Fibroblast of skin of right biceps (primary cell): ENCODE results near the gene ARCN1.
A peak's percentile ranks its signal among the peaks of the same experiment; 100 is the strongest.

Source experiments
- DNase-seq: peaks from one replicate; pipeline ENCODE4 v3.0.0-alpha.2; 2013

ARCN1 gene

GRCh38 chr11:118622376-118623268 is 50.4 kb downstream of the ARCN1 start:
- DNase-seq = peak; percentile 56

GRCh38 chr11:118623269-118623655 is 51.1 kb downstream of the ARCN1 start:
- DNase-seq = peak; percentile 43

GRCh38 chr11:118625036-118625690 is 53.0 kb downstream of the ARCN1 start:
- no peak for DNase-seq

GRCh38 chr11:118625976-118626375 is 53.8 kb downstream of the ARCN1 start:
- no peak for DNase-seq

- no peak for DNase-seq
Measured at GRCh38 chr11:118627566-118627965, 55.4 kb downstream of the ARCN1 start.

GRCh38 chr11:118628031-118628430 is 55.8 kb downstream of the ARCN1 start:
- no peak for DNase-seq

GRCh38 chr11:118628432-118628831 is 56.2 kb downstream of the ARCN1 start:
- no peak for DNase-seq

- DNase-seq = no peak
Measured at GRCh38 chr11:118628861-118629549, 56.8 kb downstream of the ARCN1 start.

GRCh38 chr11:118629761-118630661 is 57.8 kb downstream of the ARCN1 start:
- no peak for DNase-seq

GRCh38 chr11:118631142-118631909 is 59.1 kb downstream of the ARCN1 start:
- no peak for DNase-seq

- DNase-seq = no peak
Measured at GRCh38 chr11:118632577-118633318, 60.5 kb downstream of the ARCN1 start.

GRCh38 chr11:118633319-118633690 is 61.1 kb downstream of the ARCN1 start:
- no peak for DNase-seq

- DNase-seq = peak; percentile 61
Measured at GRCh38 chr11:118633979-118634378, 61.8 kb downstream of the ARCN1 start.

GRCh38 chr11:118634431-118635236 is 62.4 kb downstream of the ARCN1 start:
- DNase-seq = peak; percentile 62

GRCh38 chr11:118635237-118635591 is 63.0 kb downstream of the ARCN1 start:
- no peak for DNase-seq

- DNase-seq = no peak
Measured at GRCh38 chr11:118635642-118636041, 63.4 kb downstream of the ARCN1 start.

- no peak for DNase-seq
Measured at GRCh38 chr11:118636569-118637290, 64.5 kb downstream of the ARCN1 start.

GRCh38 chr11:118638726-118639125 is 66.5 kb downstream of the ARCN1 start:
- DNase-seq = no peak

GRCh38 chr11:118639899-118640298 is 67.7 kb downstream of the ARCN1 start:
- no peak for DNase-seq
